ENCODE data around the gene ATP11A.

Gene ATP11A

DNA sequence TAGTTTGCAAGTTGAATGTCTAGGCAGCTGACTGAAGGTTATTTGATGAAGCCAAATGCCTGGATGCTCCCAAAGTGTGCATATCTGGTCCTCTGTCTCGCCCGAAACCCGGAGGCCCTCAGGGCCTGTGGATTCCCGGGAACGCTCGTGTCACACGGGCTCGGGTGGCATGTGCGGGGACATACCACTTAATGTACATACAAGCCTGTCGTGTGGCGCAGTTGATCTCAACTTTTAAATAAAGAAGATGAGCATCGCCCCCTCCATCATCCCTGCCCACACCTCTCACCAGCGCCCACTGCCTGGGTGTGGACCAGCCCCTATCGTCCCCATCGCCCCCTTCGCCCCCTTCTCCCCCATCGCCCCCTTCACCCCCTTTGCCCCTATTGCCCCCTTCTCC, 33.9 kb downstream of the ATP11A start:
- Histone ChIP-seq H3K4me3 (no peak overlapping the region), H3K9me3 (no peaks in the 10 kb centered on the region), H3K27me3 (ENCODE audit: low read depth) (no peaks in the 10 kb centered on the region), H3K36me3 (replicated peaks) (no peaks in the 10 kb centered on the region), H3K4me1 (peaks cover 6% of the 10 kb centered on the region)
- no peak for DNase-seq (ENCODE audit: low spot score in 2 of 2)
- in situ Hi-C loops (cut with MboI; ENCODE audit: low sequenced_read_pairs), result no loop called here

GRCh38 chr13:112724788-112725345, 35.0 kb downstream of the ATP11A start:
- H3K27me3 ChIP-seq (ENCODE audit: low read depth), result no peaks in the 10 kb centered on the region
- no peak for DNase-seq (ENCODE audit: low spot score in 2 of 2)
- no peak overlapping the region for H3K4me3 ChIP-seq
- no peaks in the 10 kb centered on the region for H3K4me1 ChIP-seq
- in situ Hi-C loops (cut with MboI; ENCODE audit: low sequenced_read_pairs), result no loop called here
- H3K36me3 ChIP-seq (replicated peaks), result no peaks in the 10 kb centered on the region
- no peaks in the 10 kb centered on the region for H3K9me3 ChIP-seq

- H3K27me3 ChIP-seq (ENCODE audit: low read depth), result no peaks in the 10 kb centered on the region
- no peaks in the 10 kb centered on the region for H3K4me1 ChIP-seq
- no peaks in the 10 kb centered on the region for H3K36me3 ChIP-seq (replicated peaks)
- no peak overlapping the region for H3K4me3 ChIP-seq
- no peak for DNase-seq (ENCODE audit: low spot score in 2 of 2)
- no peaks in the 10 kb centered on the region for H3K9me3 ChIP-seq
- in situ Hi-C loops (cut with MboI; ENCODE audit: low sequenced_read_pairs), result no loop called here
These were observed 35.6 kb downstream of the ATP11A start for GRCh38 chr13:112725346-112726015.

- no peaks in the 10 kb centered on the region for H3K9me3 ChIP-seq
- DNase-seq (ENCODE audit: low spot score in 2 of 2), result no peak
- in situ Hi-C loops (cut with MboI; ENCODE audit: low sequenced_read_pairs), result no loop called here
- H3K36me3 ChIP-seq (replicated peaks), result no peaks in the 10 kb centered on the region
- no peak overlapping the region for H3K4me3 ChIP-seq
- no peaks in the 10 kb centered on the region for H3K4me1 ChIP-seq
- H3K27me3 ChIP-seq (ENCODE audit: low read depth), result no peaks in the 10 kb centered on the region
These were observed 36.4 kb downstream of the ATP11A start for GRCh38 chr13:112726016-112726767.

GRCh38 chr13:112727581-112727980, 37.7 kb downstream of the ATP11A start:
- Histone ChIP-seq H3K36me3 (replicated peaks) (no peaks in the 10 kb centered on the region), H3K4me1 (no peaks in the 10 kb centered on the region)
- in situ Hi-C loops (cut with MboI; ENCODE audit: low sequenced_read_pairs), result no loop called here

DNA sequence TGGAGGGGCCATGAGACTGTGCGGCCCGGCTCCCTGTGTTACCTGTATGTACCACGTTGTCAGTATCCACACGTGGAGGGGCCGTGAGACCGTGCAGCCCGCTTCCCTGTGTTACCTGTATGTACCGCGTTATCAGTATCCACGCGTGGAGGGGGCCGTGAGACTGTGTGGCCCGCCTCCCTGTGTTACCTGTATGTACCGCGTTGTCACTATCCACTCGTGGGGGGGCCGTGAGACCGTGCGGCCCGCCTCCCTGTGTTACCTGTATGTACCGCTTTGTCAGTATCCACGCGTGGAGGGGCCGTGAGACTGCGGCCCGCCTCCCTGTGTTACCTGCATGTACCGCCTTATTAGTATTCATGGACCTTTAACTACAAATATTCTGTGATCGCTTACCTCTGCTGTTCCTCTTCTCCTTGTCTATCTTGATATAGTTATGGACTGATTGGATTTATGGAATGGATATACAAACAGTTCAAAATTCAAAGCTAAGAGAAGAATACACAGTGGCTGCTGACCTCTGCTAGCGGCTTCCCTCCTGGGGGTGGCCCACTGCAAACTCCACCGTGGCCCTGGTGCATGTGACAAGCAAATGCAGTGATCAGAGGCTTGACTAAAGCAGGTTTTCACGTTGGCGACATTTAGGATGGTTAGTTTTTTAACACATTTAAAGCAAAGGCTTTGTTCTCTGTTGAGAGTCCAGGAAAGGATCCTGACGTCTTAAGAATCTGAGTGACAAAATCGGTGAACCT, 38.7 kb downstream of the ATP11A start:
- in situ Hi-C loops (cut with MboI; ENCODE audit: low sequenced_read_pairs), result no loop called here
- no peak for DNase-seq (ENCODE audit: low spot score in 2 of 2)
- Histone ChIP-seq H3K27me3 (ENCODE audit: low read depth) (no peaks in the 10 kb centered on the region), H3K4me1 (no peaks in the 10 kb centered on the region), H3K9me3 (no peaks in the 10 kb centered on the region), H3K4me3 (no peak overlapping the region), H3K36me3 (replicated peaks) (no peaks in the 10 kb centered on the region)

More at GRCh38 chr13:112727581-112727980, 37.7 kb downstream of the ATP11A start:
- Histone ChIP-seq H3K4me3 (no peak overlapping the region), H3K9me3 (no peaks in the 10 kb centered on the region), H3K27me3 (ENCODE audit: low read depth) (no peaks in the 10 kb centered on the region)
- no peak for DNase-seq (ENCODE audit: low spot score in 2 of 2)

GRCh38 chr13:112729408-112729807, 39.6 kb downstream of the ATP11A start:
- Histone ChIP-seq H3K9me3 (no peaks in the 10 kb centered on the region), H3K27me3 (ENCODE audit: low read depth) (no peaks in the 10 kb centered on the region), H3K4me3 (no peak overlapping the region), H3K4me1 (no peaks in the 10 kb centered on the region), H3K36me3 (replicated peaks) (no peaks in the 10 kb centered on the region)
- in situ Hi-C loops (cut with MboI; ENCODE audit: low sequenced_read_pairs), result no loop called here
- DNase-seq (ENCODE audit: low spot score in 2 of 2), result no peak

GRCh38 chr13:112730157-112730671, 40.4 kb downstream of the ATP11A start:
- Histone ChIP-seq H3K36me3 (replicated peaks) (no peaks in the 10 kb centered on the region), H3K9me3 (no peaks in the 10 kb centered on the region), H3K4me1 (no peaks in the 10 kb centered on the region), H3K4me3 (no peak overlapping the region), H3K27me3 (ENCODE audit: low read depth) (no peaks in the 10 kb centered on the region)
- DNase-seq (ENCODE audit: low spot score in 2 of 2), result no peak
- in situ Hi-C loops (cut with MboI; ENCODE audit: low sequenced_read_pairs), result no loop called here

- H3K4me3 ChIP-seq, result no peak overlapping the region
- H3K27me3 ChIP-seq (ENCODE audit: low read depth), result no peaks in the 10 kb centered on the region
- H3K9me3 ChIP-seq, result no peaks in the 10 kb centered on the region
- no peaks in the 10 kb centered on the region for H3K36me3 ChIP-seq (replicated peaks)
- no peak for DNase-seq (ENCODE audit: low spot score in 2 of 2)
- no peaks in the 10 kb centered on the region for H3K4me1 ChIP-seq
- in situ Hi-C loops (cut with MboI; ENCODE audit: low sequenced_read_pairs), result no loop called here
These were observed 42.1 kb downstream of the ATP11A start for GRCh38 chr13:112731667-112732616.

DNA sequence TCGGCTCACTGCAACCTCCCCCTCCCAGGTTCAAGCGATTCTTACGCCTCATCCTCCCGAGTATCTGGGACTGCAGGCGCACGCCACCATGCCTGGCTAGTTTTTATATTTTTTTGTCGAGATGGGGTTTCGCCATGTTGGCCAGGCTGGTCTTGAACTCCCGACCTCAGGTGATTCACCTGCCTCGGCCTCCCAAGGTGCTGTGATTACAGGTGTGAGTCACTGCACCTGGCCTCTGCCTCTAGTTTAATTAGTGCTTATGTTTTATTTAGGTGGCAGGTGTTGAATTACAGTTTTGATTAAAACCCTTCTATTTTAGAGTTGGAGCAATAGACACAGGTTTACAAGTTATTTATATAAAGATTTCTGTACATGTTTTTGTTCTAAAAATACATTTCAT, 42.8 kb downstream of the ATP11A start:
- in situ Hi-C loops (cut with MboI; ENCODE audit: low sequenced_read_pairs), result no loop called here
- DNase-seq (ENCODE audit: low spot score in 2 of 2), result no peak
- H3K27me3 ChIP-seq (ENCODE audit: low read depth), result no peaks in the 10 kb centered on the region
- no peak overlapping the region for H3K4me3 ChIP-seq
- no peaks in the 10 kb centered on the region for H3K9me3 ChIP-seq
- H3K36me3 ChIP-seq (replicated peaks), result no peaks in the 10 kb centered on the region
- H3K4me1 ChIP-seq, result no peaks in the 10 kb centered on the region

DNA sequence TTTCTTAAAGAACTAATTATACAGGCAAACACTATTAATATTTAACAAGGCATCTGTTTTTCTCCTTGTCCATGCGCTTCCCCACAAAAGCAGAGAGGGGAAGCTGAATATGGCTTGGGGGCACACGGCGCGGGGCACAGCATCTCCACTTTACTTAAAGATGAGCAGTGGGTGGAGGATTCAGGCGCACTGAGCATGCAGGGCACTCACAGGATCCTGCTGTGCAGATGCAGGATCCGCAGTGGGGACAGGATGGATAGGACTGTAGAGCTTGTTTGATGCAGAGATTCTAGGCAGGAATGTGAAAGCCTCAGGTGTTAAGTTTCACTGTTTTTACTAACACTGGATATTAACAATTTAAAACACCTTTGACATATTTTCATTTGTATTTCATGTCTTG, 43.3 kb downstream of the ATP11A start:
- Histone ChIP-seq H3K9me3 (no peaks in the 10 kb centered on the region), H3K4me1 (no peaks in the 10 kb centered on the region), H3K36me3 (replicated peaks) (no peaks in the 10 kb centered on the region), H3K4me3 (no peak overlapping the region), H3K27me3 (ENCODE audit: low read depth) (no peaks in the 10 kb centered on the region)
- in situ Hi-C loops (cut with MboI; ENCODE audit: low sequenced_read_pairs), result no loop called here
- DNase-seq (ENCODE audit: low spot score in 2 of 2), result no peak

GRCh38 chr13:112733661-112734379, 44.0 kb downstream of the ATP11A start:
- Histone ChIP-seq H3K4me1 (no peaks in the 10 kb centered on the region), H3K36me3 (replicated peaks) (no peaks in the 10 kb centered on the region), H3K27me3 (ENCODE audit: low read depth) (no peaks in the 10 kb centered on the region), H3K9me3 (no peaks in the 10 kb centered on the region), H3K4me3 (no peak overlapping the region)
- in situ Hi-C loops (cut with MboI; ENCODE audit: low sequenced_read_pairs), result no loop called here
- DNase-seq (ENCODE audit: low spot score in 2 of 2), result no peak
